ENCODE data around the gene SERPINB2.

SERPINB2 gene

DNA sequence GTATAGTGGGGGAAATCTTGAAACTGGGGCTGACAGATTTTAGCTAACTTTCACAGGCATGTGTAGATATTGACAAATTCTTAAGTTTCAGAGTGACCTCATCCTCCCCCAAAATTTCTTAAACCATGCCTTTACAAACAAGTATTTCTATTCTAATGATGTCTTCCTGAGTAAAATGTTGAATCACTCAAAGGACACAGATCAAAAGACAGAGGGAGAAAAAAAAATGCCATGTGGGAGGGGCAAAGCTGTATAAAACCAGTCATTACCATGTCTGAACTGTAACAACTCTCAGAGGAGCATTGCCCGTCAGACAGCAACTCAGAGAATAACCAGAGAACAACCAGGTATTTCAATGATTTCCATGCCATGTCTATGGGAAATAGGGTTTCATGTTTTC lies at the start of gene SERPINB2:
Gene SERPINB2 (plus strand): TSS at position 282 of the 400 bp plus-strand sequence. CDS start 3,740 bp downstream, outside the sequence.
- Histone ChIP-seq H3K4me3 (no peak within 1 kb of the TSS), H3K36me3 (ENCODE audit: insufficient read depth, low read length) (no peaks in the 10 kb centered on the region), H3K9ac (ENCODE audit: insufficient read length) (no peak within 1 kb of the TSS), H3K9me3 (ENCODE audit: low read depth, low read length) (no peaks in the 10 kb centered on the region), H3K27ac (no peak within 1 kb of the TSS)
- no peak for DNase-seq (ENCODE audit: low read depth, low spot score)
- TF ChIP-seq POLR2AphosphoS5 (IDR thresholded peaks at IDR 0.05; ENCODE audit: borderline replicate concordance, low read depth, low read length) (no peak), FOXP2 (optimal IDR thresholded peaks at IDR 0.05; ENCODE audit: control extremely low read depth, extremely low read length, insufficient read depth) (no peak), EZH2 (IDR thresholded peaks at IDR 0.05) (no peak)

GRCh38 chr18:63843008-63843407 lies 44.5 kb upstream of the SERPINB2 start:
- no peaks in the 10 kb centered on the region for H3K36me3 ChIP-seq (ENCODE audit: insufficient read depth, low read length)
- DNase-seq (ENCODE audit: low read depth, low spot score), result no peak
- no peak overlapping the region for H3K4me3 ChIP-seq
- no peak for TF ChIP-seq EZH2 (IDR thresholded peaks at IDR 0.05)
- no peak for TF ChIP-seq POLR2AphosphoS5 (IDR thresholded peaks at IDR 0.05; ENCODE audit: borderline replicate concordance, low read depth, low read length)
- TF ChIP-seq FOXP2 (optimal IDR thresholded peaks at IDR 0.05; ENCODE audit: control extremely low read depth, extremely low read length, insufficient read depth), result no peak
- H3K27ac ChIP-seq, result no peak overlapping the region; the same call in 1 of the 2 replicates
- no peak overlapping the region for H3K9ac ChIP-seq (ENCODE audit: insufficient read length)
- H3K9me3 ChIP-seq (ENCODE audit: low read depth, low read length), result no peaks in the 10 kb centered on the region

- H3K9me3 ChIP-seq (ENCODE audit: low read depth, low read length), result no peaks in the 10 kb centered on the region
- TF ChIP-seq POLR2AphosphoS5 (IDR thresholded peaks at IDR 0.05; ENCODE audit: borderline replicate concordance, low read depth, low read length) (no peak), FOXP2 (optimal IDR thresholded peaks at IDR 0.05; ENCODE audit: control extremely low read depth, extremely low read length, insufficient read depth) (no peak), EZH2 (IDR thresholded peaks at IDR 0.05) (no peak)
- H3K27ac ChIP-seq, result peak overlapping the region; percentile 57
- H3K36me3 ChIP-seq (ENCODE audit: insufficient read depth, low read length), result no peaks in the 10 kb centered on the region
- no peak overlapping the region for H3K4me3 ChIP-seq
- peak; percentile 77 for DNase-seq (ENCODE audit: low read depth, low spot score)
- H3K9ac ChIP-seq (ENCODE audit: insufficient read length), result peak overlapping the region; percentile 17
These were observed 43.3 kb upstream of the SERPINB2 start for GRCh38 chr18:63844254-63844653.

DNA sequence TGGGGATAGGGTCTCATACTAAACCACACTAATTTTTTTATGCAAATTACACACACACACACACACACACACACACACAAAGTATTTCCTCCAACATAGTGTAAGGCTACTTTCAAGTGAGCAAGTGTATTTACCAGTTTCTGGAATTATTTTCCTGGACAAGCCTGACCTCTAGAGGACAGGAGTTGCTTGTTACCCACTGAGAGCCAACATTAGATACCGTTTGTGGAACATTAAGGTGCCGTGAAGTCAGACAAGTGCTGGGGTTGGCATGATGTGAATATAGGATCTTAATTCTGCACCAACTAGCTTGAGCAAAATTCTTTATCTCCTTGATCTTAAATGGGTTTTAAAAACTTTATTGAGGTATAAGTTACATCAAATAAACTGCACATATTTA lies 39.3 kb upstream of the SERPINB2 start:
- Histone ChIP-seq H3K9ac (ENCODE audit: insufficient read length) (no peak overlapping the region), H3K9me3 (ENCODE audit: low read depth, low read length) (no peaks in the 10 kb centered on the region), H3K27ac (peak overlapping the region; percentile 67; the same call in 1 of the 2 replicates), H3K4me3 (no peak overlapping the region), H3K36me3 (ENCODE audit: insufficient read depth, low read length) (no peaks in the 10 kb centered on the region)
- no peak; the same call in 1 of the 2 replicates for TF ChIP-seq POLR2AphosphoS5 (IDR thresholded peaks at IDR 0.05; ENCODE audit: borderline replicate concordance, low read depth, low read length)
- no peak for TF ChIP-seq EZH2 (IDR thresholded peaks at IDR 0.05)
- TF ChIP-seq FOXP2 (optimal IDR thresholded peaks at IDR 0.05; ENCODE audit: control extremely low read depth, extremely low read length, insufficient read depth), result no peak
- peak; percentile 87 for DNase-seq (ENCODE audit: low read depth, low spot score)

DNA sequence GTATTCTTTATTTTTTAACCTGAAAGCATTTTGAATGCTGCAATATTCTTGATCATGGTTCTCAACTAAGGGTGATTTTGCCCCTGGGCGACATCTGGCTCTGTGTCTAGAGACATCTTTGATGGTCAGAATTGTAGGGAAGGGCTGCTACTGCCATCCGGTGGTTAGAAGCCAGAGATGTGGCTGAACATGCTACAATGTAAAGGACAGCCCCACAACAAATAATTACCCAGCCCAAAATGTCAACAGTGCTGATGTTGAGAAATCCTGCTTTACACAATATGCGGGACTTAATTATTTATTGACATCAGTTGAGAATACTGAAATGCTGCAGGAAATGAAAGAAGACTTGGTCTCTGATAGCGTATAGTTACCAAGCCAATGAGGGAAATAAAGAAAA lies 37.5 kb upstream of the SERPINB2 start:
- TF ChIP-seq POLR2AphosphoS5 (IDR thresholded peaks at IDR 0.05; ENCODE audit: borderline replicate concordance, low read depth, low read length), result no peak
- no peak for TF ChIP-seq EZH2 (IDR thresholded peaks at IDR 0.05)
- no peak for TF ChIP-seq FOXP2 (optimal IDR thresholded peaks at IDR 0.05; ENCODE audit: control extremely low read depth, extremely low read length, insufficient read depth)
- no peaks in the 10 kb centered on the region for H3K9me3 ChIP-seq (ENCODE audit: low read depth, low read length)
- no peaks in the 10 kb centered on the region for H3K36me3 ChIP-seq (ENCODE audit: insufficient read depth, low read length)
- peak overlapping the region; percentile 14 for H3K9ac ChIP-seq (ENCODE audit: insufficient read length)
- H3K27ac ChIP-seq, result peak overlapping the region; percentile 72; the same call in 1 of the 2 replicates
- no peak overlapping the region for H3K4me3 ChIP-seq
- DNase-seq (ENCODE audit: low read depth, low spot score), result no peak

DNA sequence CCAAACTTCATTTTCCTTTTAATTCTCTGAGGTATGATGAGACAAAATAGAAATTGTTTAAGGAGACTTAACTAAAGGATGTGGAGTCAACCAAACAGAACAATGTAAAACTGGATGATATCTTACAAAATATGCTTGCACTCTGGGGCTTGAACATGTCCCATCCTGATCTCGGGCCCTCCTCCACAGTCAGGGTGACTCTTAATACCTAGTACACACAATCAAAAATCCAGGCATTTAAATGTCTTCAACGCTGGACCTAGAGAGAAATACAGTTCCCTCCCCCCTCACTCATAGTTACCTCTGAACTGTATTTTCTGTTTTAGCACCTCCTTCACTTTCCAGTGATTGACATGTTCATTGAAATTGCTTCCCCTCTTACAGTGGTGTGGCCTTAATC lies 36.9 kb upstream of the SERPINB2 start:
- H3K4me3 ChIP-seq, result no peak overlapping the region
- DNase-seq (ENCODE audit: low read depth, low spot score), result no peak
- no peaks in the 10 kb centered on the region for H3K9me3 ChIP-seq (ENCODE audit: low read depth, low read length)
- H3K36me3 ChIP-seq (ENCODE audit: insufficient read depth, low read length), result no peaks in the 10 kb centered on the region
- H3K27ac ChIP-seq, result peak overlapping the region; percentile 56; the same call in 1 of the 2 replicates
- H3K9ac ChIP-seq (ENCODE audit: insufficient read length), result no peak overlapping the region
- TF ChIP-seq FOXP2 (optimal IDR thresholded peaks at IDR 0.05; ENCODE audit: control extremely low read depth, extremely low read length, insufficient read depth) (no peak), POLR2AphosphoS5 (IDR thresholded peaks at IDR 0.05; ENCODE audit: borderline replicate concordance, low read depth, low read length) (no peak), EZH2 (IDR thresholded peaks at IDR 0.05) (no peak)

DNA sequence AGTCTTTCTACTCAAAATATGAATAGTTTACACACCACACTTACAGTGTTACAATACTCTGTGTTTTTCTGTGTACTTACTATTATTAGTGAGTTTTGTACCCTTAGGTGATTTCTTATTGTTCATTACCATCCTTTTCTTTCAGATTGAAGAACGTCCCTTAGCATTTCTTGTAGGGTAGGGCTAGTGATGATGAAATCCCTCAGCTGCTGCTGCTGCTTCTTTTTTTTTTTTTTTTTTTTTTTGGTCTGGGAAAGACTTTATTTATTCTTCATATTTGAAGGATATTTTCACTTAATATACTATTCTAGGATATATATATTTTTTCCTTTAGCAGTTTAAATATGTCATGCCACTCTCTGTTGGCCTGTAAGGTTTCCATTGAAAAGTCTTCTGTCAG lies 29.0 kb upstream of the SERPINB2 start:
- H3K27ac ChIP-seq, result no peak overlapping the region
- H3K9ac ChIP-seq (ENCODE audit: insufficient read length), result no peak overlapping the region
- no peak for TF ChIP-seq POLR2AphosphoS5 (IDR thresholded peaks at IDR 0.05; ENCODE audit: borderline replicate concordance, low read depth, low read length)
- TF ChIP-seq FOXP2 (optimal IDR thresholded peaks at IDR 0.05; ENCODE audit: control extremely low read depth, extremely low read length, insufficient read depth), result no peak
- TF ChIP-seq EZH2 (IDR thresholded peaks at IDR 0.05), result no peak
- no peaks in the 10 kb centered on the region for H3K9me3 ChIP-seq (ENCODE audit: low read depth, low read length)
- no peak overlapping the region for H3K4me3 ChIP-seq
- no peaks in the 10 kb centered on the region for H3K36me3 ChIP-seq (ENCODE audit: insufficient read depth, low read length)
- no peak for DNase-seq (ENCODE audit: low read depth, low spot score)

- Histone ChIP-seq H3K9ac (ENCODE audit: insufficient read length) (no peak overlapping the region), H3K9me3 (ENCODE audit: low read depth, low read length) (no peaks in the 10 kb centered on the region), H3K27ac (no peak overlapping the region), H3K4me3 (no peak overlapping the region), H3K36me3 (ENCODE audit: insufficient read depth, low read length) (no peaks in the 10 kb centered on the region)
- no peak for DNase-seq (ENCODE audit: low read depth, low spot score)
- TF ChIP-seq POLR2AphosphoS5 (IDR thresholded peaks at IDR 0.05; ENCODE audit: borderline replicate concordance, low read depth, low read length), result no peak
- no peak for TF ChIP-seq FOXP2 (optimal IDR thresholded peaks at IDR 0.05; ENCODE audit: control extremely low read depth, extremely low read length, insufficient read depth)
- TF ChIP-seq EZH2 (IDR thresholded peaks at IDR 0.05), result no peak
These were observed 27.6 kb upstream of the SERPINB2 start for GRCh38 chr18:63859781-63860475.

Data from SK-N-MC (cell line).